Measurements from ENCODE around the gene GSG1L.

Gene GSG1L

GRCh38 chr16:28010671-28011070, 52.8 kb downstream of the GSG1L start:
- no peaks in the 10 kb centered on the region for H3K36me3 ChIP-seq (replicated peaks)
- no peak overlapping the region for H3K4me3 ChIP-seq
- H3K27me3 ChIP-seq (ENCODE audit: low read depth) = peaks cover 20% of the 10 kb centered on the region
- in situ Hi-C loops (cut with MboI; ENCODE audit: low sequenced_read_pairs) = no loop called here
- H3K9me3 ChIP-seq = no peaks in the 10 kb centered on the region
- no peak for DNase-seq (ENCODE audit: low spot score in 2 of 2)
- no peaks in the 10 kb centered on the region for H3K4me1 ChIP-seq

GRCh38 chr16:28009586-28010373, 53.7 kb downstream of the GSG1L start:
- in situ Hi-C loops (cut with MboI; ENCODE audit: low sequenced_read_pairs) = no loop called here
- Histone ChIP-seq H3K27me3 (ENCODE audit: low read depth) (peaks cover 20% of the 10 kb centered on the region), H3K4me1 (no peaks in the 10 kb centered on the region), H3K4me3 (no peak overlapping the region), H3K9me3 (no peaks in the 10 kb centered on the region), H3K36me3 (replicated peaks) (no peaks in the 10 kb centered on the region)
- DNase-seq (ENCODE audit: low spot score in 2 of 2) = no peak

DNA sequence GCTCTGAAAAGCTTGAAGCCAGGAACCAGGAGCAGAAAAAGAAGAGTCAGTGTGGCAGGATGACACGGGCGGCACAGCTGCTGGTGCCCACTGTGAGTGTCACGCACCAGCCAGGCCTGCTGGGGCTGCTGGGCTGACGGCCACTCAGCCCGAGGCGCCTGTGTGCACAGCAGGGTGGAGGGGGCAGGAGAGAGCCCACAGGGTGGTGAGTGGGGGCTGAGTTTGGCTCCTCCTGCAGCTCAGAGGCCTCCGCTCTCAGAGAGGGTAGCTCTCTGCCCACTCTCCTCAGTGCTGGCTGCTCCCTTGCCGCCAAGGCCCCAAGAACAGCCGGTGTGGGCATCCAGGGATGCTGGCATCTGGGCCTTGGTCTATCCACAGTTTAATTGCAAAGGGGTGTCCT, 59.6 kb downstream of the GSG1L start:
- H3K27me3 ChIP-seq (ENCODE audit: low read depth) = no peaks in the 10 kb centered on the region
- in situ Hi-C loops (cut with MboI; ENCODE audit: low sequenced_read_pairs) = no loop called here
- DNase-seq (ENCODE audit: low spot score in 2 of 2) = no peak

DNA sequence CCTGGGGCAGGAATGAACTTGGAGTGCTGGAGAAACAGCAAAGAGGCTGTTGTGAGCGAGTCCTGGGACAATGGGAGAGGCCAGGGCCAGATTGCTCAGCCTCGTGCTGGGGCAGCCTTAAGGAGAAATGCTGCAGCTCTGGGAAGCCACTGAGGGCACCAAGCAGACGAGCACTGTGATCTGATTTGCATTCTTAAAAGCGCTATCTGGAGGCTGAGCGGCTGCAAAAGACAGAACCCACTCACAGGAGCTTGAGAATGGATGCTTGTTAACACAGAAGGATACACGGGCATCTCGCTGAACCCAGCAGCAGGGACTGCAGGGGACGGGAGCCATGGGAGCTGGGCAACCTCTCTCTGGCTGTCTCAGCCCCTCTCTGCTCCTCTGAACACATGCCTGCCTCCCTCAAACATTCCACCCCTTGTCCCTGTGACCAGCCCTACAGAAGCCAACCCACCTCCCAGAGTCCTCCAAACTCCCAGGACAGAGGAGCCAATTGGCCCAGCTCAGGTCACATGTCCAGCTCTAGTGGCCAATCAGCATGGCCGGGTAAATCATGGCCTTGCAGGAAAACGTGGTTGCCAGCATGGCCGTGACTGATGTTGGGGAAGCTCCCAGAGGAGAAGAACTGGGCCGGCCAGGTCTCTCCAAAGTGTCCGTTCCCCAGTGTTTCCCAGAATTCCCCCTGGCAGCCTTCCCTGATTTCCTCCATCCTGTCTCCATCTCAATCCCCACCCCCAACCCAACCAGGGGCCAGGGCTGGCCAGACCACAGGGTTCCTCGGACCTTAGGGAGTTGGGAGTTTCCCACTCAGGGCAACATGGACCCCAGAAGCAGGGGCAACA, 60.3 kb downstream of the GSG1L start:
- Histone ChIP-seq H3K9me3 (no peaks in the 10 kb centered on the region), H3K27me3 (ENCODE audit: low read depth) (no peaks in the 10 kb centered on the region), H3K4me3 (no peak overlapping the region), H3K36me3 (replicated peaks) (no peaks in the 10 kb centered on the region), H3K4me1 (no peaks in the 10 kb centered on the region)
- no peak for DNase-seq (ENCODE audit: low spot score in 2 of 2)
- in situ Hi-C loops (cut with MboI; ENCODE audit: low sequenced_read_pairs) = no loop called here

More for the DNA sequence above, 59.6 kb downstream of the GSG1L start:
- Histone ChIP-seq H3K36me3 (replicated peaks) (no peaks in the 10 kb centered on the region), H3K4me1 (no peaks in the 10 kb centered on the region), H3K9me3 (no peaks in the 10 kb centered on the region), H3K4me3 (no peak overlapping the region)

GRCh38 chr16:28001642-28002041, 61.9 kb downstream of the GSG1L start:
- Histone ChIP-seq H3K36me3 (replicated peaks) (no peaks in the 10 kb centered on the region), H3K27me3 (ENCODE audit: low read depth) (no peaks in the 10 kb centered on the region), H3K4me3 (no peak overlapping the region), H3K9me3 (no peaks in the 10 kb centered on the region), H3K4me1 (no peaks in the 10 kb centered on the region)
- DNase-seq (ENCODE audit: low spot score in 2 of 2) = no peak
- in situ Hi-C loops (cut with MboI; ENCODE audit: low sequenced_read_pairs) = no loop called here

DNA sequence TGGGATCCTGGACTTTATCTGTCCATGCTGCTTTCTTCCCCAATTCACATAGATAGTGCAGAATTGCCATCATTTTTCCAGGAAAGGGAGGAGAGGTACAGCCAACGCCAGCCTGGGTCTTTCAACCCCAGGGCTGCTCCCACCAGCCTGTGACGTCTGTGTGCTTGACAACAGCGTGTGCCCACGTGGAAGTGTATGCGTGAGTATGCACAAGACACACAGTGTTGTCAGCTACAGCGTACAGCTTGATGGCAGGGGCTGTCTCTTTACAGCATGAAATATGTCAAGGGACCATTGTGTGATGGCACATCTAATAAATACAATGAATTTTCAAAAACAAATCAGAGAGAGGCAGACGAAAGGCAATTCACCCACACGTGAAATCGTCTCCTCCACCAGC, 62.3 kb downstream of the GSG1L start:
- no peaks in the 10 kb centered on the region for H3K36me3 ChIP-seq (replicated peaks)
- no peak for DNase-seq (ENCODE audit: low spot score in 2 of 2)
- in situ Hi-C loops (cut with MboI; ENCODE audit: low sequenced_read_pairs) = no loop called here
- H3K27me3 ChIP-seq (ENCODE audit: low read depth) = no peaks in the 10 kb centered on the region
- no peaks in the 10 kb centered on the region for H3K9me3 ChIP-seq
- no peak overlapping the region for H3K4me3 ChIP-seq
- H3K4me1 ChIP-seq = no peaks in the 10 kb centered on the region

- H3K4me3 ChIP-seq = no peak overlapping the region
- no peaks in the 10 kb centered on the region for H3K4me1 ChIP-seq
- H3K36me3 ChIP-seq (replicated peaks) = no peaks in the 10 kb centered on the region
- no peaks in the 10 kb centered on the region for H3K27me3 ChIP-seq (ENCODE audit: low read depth)
- no peaks in the 10 kb centered on the region for H3K9me3 ChIP-seq
- DNase-seq (ENCODE audit: low spot score in 2 of 2) = no peak
- in situ Hi-C loops (cut with MboI; ENCODE audit: low sequenced_read_pairs) = no loop called here
Observed at GRCh38 chr16:28000314-28001169, 63.0 kb downstream of the GSG1L start.

GRCh38 chr16:27999687-28000086, 63.8 kb downstream of the GSG1L start:
- in situ Hi-C loops (cut with MboI; ENCODE audit: low sequenced_read_pairs) = no loop called here
- H3K4me3 ChIP-seq = no peak overlapping the region
- no peaks in the 10 kb centered on the region for H3K36me3 ChIP-seq (replicated peaks)
- no peaks in the 10 kb centered on the region for H3K27me3 ChIP-seq (ENCODE audit: low read depth)
- no peaks in the 10 kb centered on the region for H3K4me1 ChIP-seq
- no peak for DNase-seq (ENCODE audit: low spot score in 2 of 2)
- H3K9me3 ChIP-seq = no peaks in the 10 kb centered on the region

DNA sequence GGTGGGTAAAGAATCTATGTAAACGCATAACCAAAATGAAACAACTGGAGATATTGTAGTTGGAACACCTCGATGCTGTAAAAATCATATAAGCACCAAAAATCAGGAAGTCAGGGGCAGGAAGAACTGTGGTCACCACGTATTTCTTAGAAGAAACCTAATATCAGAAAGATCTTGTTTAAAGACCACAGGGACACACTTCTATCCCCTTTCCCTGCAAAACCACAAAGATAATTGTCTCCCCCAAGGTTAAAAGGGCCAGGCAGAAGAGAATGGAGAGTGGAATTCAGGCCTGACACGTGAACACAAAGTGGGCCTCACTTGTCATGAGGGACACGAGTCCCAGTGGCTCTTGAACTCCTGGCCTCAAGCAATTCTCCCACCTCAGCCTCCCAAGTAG, 68.1 kb downstream of the GSG1L start:
- no peak for DNase-seq (ENCODE audit: low spot score in 2 of 2)
- Histone ChIP-seq H3K9me3 (no peaks in the 10 kb centered on the region), H3K4me3 (no peak overlapping the region), H3K27me3 (ENCODE audit: low read depth) (no peaks in the 10 kb centered on the region), H3K36me3 (replicated peaks) (no peaks in the 10 kb centered on the region), H3K4me1 (no peaks in the 10 kb centered on the region)
- in situ Hi-C loops (cut with MboI; ENCODE audit: low sequenced_read_pairs) = no loop called here

DNA sequence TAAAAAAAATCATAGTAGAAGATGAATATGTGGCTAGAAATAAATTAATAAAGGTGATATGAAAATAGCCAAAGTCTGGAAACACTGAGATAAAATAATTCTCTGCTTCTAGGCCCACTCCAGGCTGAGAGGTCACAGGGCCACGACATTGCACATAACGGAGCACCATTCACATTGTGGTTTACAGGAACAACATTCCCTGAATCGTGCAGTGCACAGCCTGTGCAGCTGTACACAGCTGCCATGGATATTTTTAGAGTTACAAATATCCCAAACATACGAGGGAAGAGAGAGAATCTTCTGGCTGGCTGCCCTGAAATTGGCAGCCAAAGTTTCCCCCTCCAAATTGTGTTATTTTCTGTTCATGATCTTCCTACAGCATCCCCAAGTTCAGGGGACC, 68.8 kb downstream of the GSG1L start:
- H3K27me3 ChIP-seq (ENCODE audit: low read depth) = no peaks in the 10 kb centered on the region
- no peaks in the 10 kb centered on the region for H3K4me1 ChIP-seq
- H3K36me3 ChIP-seq (replicated peaks) = no peaks in the 10 kb centered on the region
- no peak for DNase-seq (ENCODE audit: low spot score in 2 of 2)
- no peaks in the 10 kb centered on the region for H3K9me3 ChIP-seq
- no peak overlapping the region for H3K4me3 ChIP-seq
- in situ Hi-C loops (cut with MboI; ENCODE audit: low sequenced_read_pairs) = no loop called here

- Histone ChIP-seq H3K27me3 (ENCODE audit: low read depth) (no peaks in the 10 kb centered on the region), H3K36me3 (replicated peaks) (no peaks in the 10 kb centered on the region), H3K4me3 (no peak overlapping the region), H3K9me3 (no peaks in the 10 kb centered on the region), H3K4me1 (no peaks in the 10 kb centered on the region)
- in situ Hi-C loops (cut with MboI; ENCODE audit: low sequenced_read_pairs) = no loop called here
- no peak for DNase-seq (ENCODE audit: low spot score in 2 of 2)
Observed at GRCh38 chr16:27993587-27993986, 69.9 kb downstream of the GSG1L start.

DNA sequence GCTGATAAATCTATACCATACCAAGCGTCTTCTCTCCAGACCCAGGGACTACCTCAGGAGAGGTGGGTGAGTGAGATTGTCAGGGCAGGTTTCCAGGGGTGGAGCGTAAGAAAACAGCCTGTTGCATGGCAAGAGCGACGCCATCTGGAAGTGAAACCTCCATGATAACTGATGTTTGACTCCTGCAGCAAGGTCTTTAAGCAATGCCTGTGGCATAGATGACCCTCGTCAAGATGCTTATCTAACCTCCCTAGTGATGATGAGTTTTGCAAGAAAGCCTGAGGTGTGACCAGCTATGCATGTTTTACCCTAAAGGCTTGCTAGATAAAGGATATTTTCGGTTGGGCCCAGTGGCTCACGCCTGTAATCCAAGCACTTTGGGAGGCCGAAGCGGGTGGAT, 71.6 kb downstream of the GSG1L start:
- no peaks in the 10 kb centered on the region for H3K4me1 ChIP-seq
- no peaks in the 10 kb centered on the region for H3K36me3 ChIP-seq (replicated peaks)
- H3K4me3 ChIP-seq = no peak overlapping the region
- in situ Hi-C loops (cut with MboI; ENCODE audit: low sequenced_read_pairs) = no loop called here
- no peak for DNase-seq (ENCODE audit: low spot score in 2 of 2)
- no peaks in the 10 kb centered on the region for H3K9me3 ChIP-seq
- no peaks in the 10 kb centered on the region; the same call in 1 of the 2 replicates for H3K27me3 ChIP-seq (ENCODE audit: low read depth)

GRCh38 chr16:27985981-27986380, 77.5 kb downstream of the GSG1L start:
- Histone ChIP-seq H3K36me3 (replicated peaks) (no peaks in the 10 kb centered on the region), H3K9me3 (no peaks in the 10 kb centered on the region), H3K27me3 (ENCODE audit: low read depth) (no peaks in the 10 kb centered on the region; the same call in 1 of the 2 replicates), H3K4me1 (no peaks in the 10 kb centered on the region), H3K4me3 (no peak overlapping the region)
- in situ Hi-C loops (cut with MboI; ENCODE audit: low sequenced_read_pairs) = no loop called here
- no peak for DNase-seq (ENCODE audit: low spot score in 2 of 2)

Measured in HAP-1 (cell line).